ENCODE results near the gene LMO3.
A peak's percentile ranks its signal among the peaks of the same experiment; 100 is the strongest.

Gene LMO3

GRCh38 chr12:16607906-16608775, 2.2 kb upstream of the LMO3 start:
- no peak for DNase-seq (ENCODE audit: low read depth in 2 of 2)
- H3K4me3 ChIP-seq (replicated peaks in 1 of 2; ENCODE audit: low read depth in 2 of 2, low read length in 2 of 2): no peak overlapping the region
- no peak for TF ChIP-seq CTCF (IDR thresholded peaks at IDR 0.05; ENCODE audit: low read depth, low read length)

GRCh38 chr12:16606991-16607390, 1.0 kb upstream of the LMO3 start:
- no peak for TF ChIP-seq CTCF (IDR thresholded peaks at IDR 0.05; ENCODE audit: low read depth, low read length)
- DNase-seq (ENCODE audit: low read depth in 2 of 2): no peak
- peak overlapping the region; percentile 62 to 63 for H3K4me3 ChIP-seq (replicated peaks in 1 of 2; ENCODE audit: low read depth in 2 of 2, low read length in 2 of 2)

DNA sequence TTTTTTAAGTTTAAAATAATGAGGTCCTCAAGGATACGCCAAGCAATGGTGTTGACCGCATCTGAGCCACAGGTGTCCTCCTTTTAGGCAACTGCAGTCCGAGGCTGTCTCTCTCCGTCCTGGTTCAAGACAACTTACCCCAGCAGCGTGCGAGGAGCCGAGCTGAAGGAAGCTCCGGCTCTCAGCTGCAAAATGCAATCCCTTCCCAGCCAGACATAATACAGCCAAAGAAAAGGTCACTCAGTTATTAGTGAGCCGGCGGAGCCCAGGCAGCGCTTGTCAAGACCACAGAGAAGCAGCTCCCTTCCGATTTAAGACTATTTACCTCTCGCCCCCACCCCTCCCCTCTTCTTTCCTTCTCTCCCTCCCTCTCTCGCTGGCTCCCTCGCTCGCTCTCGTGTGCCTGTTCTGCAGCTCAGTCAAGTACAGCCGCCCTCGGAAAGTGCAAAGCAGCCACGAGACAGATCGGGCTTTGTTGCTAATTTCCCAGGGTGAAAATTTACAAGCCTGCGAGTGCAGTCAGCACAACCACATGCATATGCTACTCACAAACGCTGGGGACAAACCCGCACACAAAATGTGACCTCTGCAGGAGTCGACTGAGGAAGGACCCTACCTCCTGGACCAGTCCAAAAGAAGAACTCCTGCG, 363 bp upstream of the LMO3 start:
- TF ChIP-seq CTCF (IDR thresholded peaks at IDR 0.05; ENCODE audit: low read depth, low read length): no peak
- H3K4me3 ChIP-seq (replicated peaks in 1 of 2; ENCODE audit: low read depth in 2 of 2, low read length in 2 of 2): peak overlapping the region; percentile 62 to 63
- peak; percentile 48 to 72 for DNase-seq (ENCODE audit: low read depth in 2 of 2)

- TF ChIP-seq CTCF (IDR thresholded peaks at IDR 0.05; ENCODE audit: low read depth, low read length): no peak
- DNase-seq (ENCODE audit: low read depth in 2 of 2): peak; percentile 42 to 59
- H3K4me3 ChIP-seq (replicated peaks in 1 of 2; ENCODE audit: low read depth in 2 of 2, low read length in 2 of 2): peak overlapping the region; percentile 62 to 63
Measured at GRCh38 chr12:16605642-16606116, 283 bp downstream of the LMO3 start.

GRCh38 chr12:16604596-16605252, 1.2 kb downstream of the LMO3 start:
- TF ChIP-seq CTCF (IDR thresholded peaks at IDR 0.05; ENCODE audit: low read depth, low read length): no peak
- peak overlapping the region; percentile 62 to 63 for H3K4me3 ChIP-seq (replicated peaks in 1 of 2; ENCODE audit: low read depth in 2 of 2, low read length in 2 of 2)
- DNase-seq (ENCODE audit: low read depth in 2 of 2): no peak

- peak overlapping the region in 1 of 2 donors; percentile 62 for H3K4me3 ChIP-seq (replicated peaks in 1 of 2; ENCODE audit: low read depth in 2 of 2, low read length in 2 of 2)
- no peak for TF ChIP-seq CTCF (IDR thresholded peaks at IDR 0.05; ENCODE audit: low read depth, low read length)
- DNase-seq (ENCODE audit: low read depth in 2 of 2): peak in 1 of 2 donors; percentile 59
Measured at GRCh38 chr12:16603916-16604575, 1.9 kb downstream of the LMO3 start.

Data from cardiac fibroblast (primary cell).